DND-41 (cell line): Measurements from ENCODE around the gene PRSS33.

ENCODE experiments used
- ATAC-seq: fragments of 200-7000 bp; cut with Tn5 transposase; 3 replicates; pipeline ENCODE4 v1.9.1; 2021; ENCODE audit warnings: low read depth; ENCODE audit not compliant: insufficient read depth
- DNase-seq: peaks from one replicate; pipeline ENCODE4 v3.0.0-alpha.2; 2020
- H2AFZ ChIP-seq: 2 replicates; pipeline ENCODE4 v1.6.0; 2012; ENCODE audit warnings: low read depth, low read length
- H3K27ac ChIP-seq: 2 replicates; pipeline ENCODE4 v1.5.1; 2012; ENCODE audit warnings: low read length, inconsistent platforms
- H3K27me3 ChIP-seq: fragments of 200-600 bp; sonication (generic); 2 replicates; pipeline ENCODE4 v1.6.0; 2012; ENCODE audit warnings: low read length, mild to moderate bottlenecking, inconsistent platforms; ENCODE audit not compliant: insufficient read depth, poor library complexity
- H3K36me3 ChIP-seq: 2 replicates; pipeline ENCODE4 v1.5.1; 2012; ENCODE audit warnings: low read length, inconsistent platforms; ENCODE audit not compliant: insufficient read depth
- H3K4me1 ChIP-seq: 2 replicates; pipeline ENCODE4 v1.5.1; 2012; ENCODE audit warnings: mild to moderate bottlenecking, low read length; ENCODE audit not compliant: insufficient read depth
- H3K4me2 ChIP-seq: 2 replicates; pipeline ENCODE4 v1.6.0; 2012; ENCODE audit warnings: mild to moderate bottlenecking, moderate library complexity, low read length, inconsistent platforms; ENCODE audit not compliant: insufficient read depth
- H3K4me3 ChIP-seq, 2 experiments: fragments of 200-600 bp in 1 of 2; shearing (Covaris generic) in 1 of 2; 2 replicates each; pipeline ENCODE4 v1.5.1; 2012 to 2016; ENCODE audit warnings: inconsistent platforms in 2 of 2, low read length in 2 of 2, mild to moderate bottlenecking in 2 of 2, low read depth in 1 of 2, moderate library complexity in 1 of 2
- H3K79me2 ChIP-seq: 2 replicates; pipeline ENCODE4 v1.6.0; 2012; ENCODE audit warnings: low read length, inconsistent platforms; ENCODE audit not compliant: insufficient read depth
- H3K9ac ChIP-seq: 2 replicates; pipeline ENCODE4 v1.6.0; 2012; ENCODE audit warnings: low read depth, mild to moderate bottlenecking, inconsistent platforms, low read length, moderate library complexity
- H3K9me3 ChIP-seq: 2 replicates; pipeline ENCODE4 v1.5.1; 2012; ENCODE audit warnings: low read length, moderate library complexity, mild to moderate bottlenecking, inconsistent platforms; ENCODE audit not compliant: insufficient read depth, severe bottlenecking
- H4K20me1 ChIP-seq: 2 replicates; pipeline ENCODE4 v1.6.0; 2012; ENCODE audit warnings: low read length; ENCODE audit not compliant: insufficient read depth
- CTCF ChIP-seq: IDR thresholded peaks from 2 replicates; pipeline ENCODE4 v1.5.1; 2012; ENCODE audit warnings: borderline replicate concordance, low read length, moderate library complexity, mild to moderate bottlenecking; ENCODE audit not compliant: poor library complexity, severe bottlenecking; ENCODE audit errors: extremely low read depth
- EZH2 ChIP-seq: IDR thresholded peaks from 3 replicates; pipeline ENCODE4 v1.6.1; 2012; ENCODE audit warnings: borderline replicate concordance, low read depth, mild to moderate bottlenecking, moderate library complexity, low read length, inconsistent platforms; ENCODE audit not compliant: severe bottlenecking

Gene PRSS33

GRCh38 chr16:2822158-2822495 lies 34.8 kb upstream of the PRSS33 start:
- DNase-seq, result no peak
- Histone ChIP-seq H2AFZ (no peak overlapping the region), H3K9me3 (no peaks in the 10 kb centered on the region), H3K4me3 (no peak overlapping the region), H3K79me2 (no peaks in the 10 kb centered on the region), H4K20me1 (no peaks in the 10 kb centered on the region), H3K4me1 (no peaks in the 10 kb centered on the region), H3K4me2 (no peak overlapping the region), H3K9ac (no peak overlapping the region), H3K36me3 (no peaks in the 10 kb centered on the region), H3K27me3 (peaks cover 1% of the 10 kb centered on the region), H3K27ac (no peak overlapping the region)
- ATAC-seq, result no peak
- no peak for TF ChIP-seq EZH2
- no peak for TF ChIP-seq CTCF

- H3K27me3 ChIP-seq, result no peaks in the 10 kb centered on the region
- H3K9me3 ChIP-seq, result no peaks in the 10 kb centered on the region
- no peak overlapping the region for H3K9ac ChIP-seq
- no peak for ATAC-seq
- H3K4me1 ChIP-seq, result no peaks in the 10 kb centered on the region
- DNase-seq, result no peak
- TF ChIP-seq CTCF, result no peak
- TF ChIP-seq EZH2, result no peak
- no peak overlapping the region for H2AFZ ChIP-seq
- no peaks in the 10 kb centered on the region for H3K79me2 ChIP-seq
- H3K27ac ChIP-seq, result no peak overlapping the region
- no peak overlapping the region for H3K4me3 ChIP-seq
- no peak overlapping the region for H3K4me2 ChIP-seq
- no peaks in the 10 kb centered on the region for H3K36me3 ChIP-seq
- no peaks in the 10 kb centered on the region for H4K20me1 ChIP-seq
These were observed 34.3 kb upstream of the PRSS33 start for GRCh38 chr16:2821487-2822157.

GRCh38 chr16:2820836-2821486 lies 33.6 kb upstream of the PRSS33 start:
- ATAC-seq, result no peak
- Histone ChIP-seq H2AFZ (no peak overlapping the region), H3K9ac (no peak overlapping the region), H4K20me1 (no peaks in the 10 kb centered on the region), H3K4me1 (no peaks in the 10 kb centered on the region), H3K9me3 (no peaks in the 10 kb centered on the region), H3K79me2 (no peaks in the 10 kb centered on the region), H3K27me3 (no peaks in the 10 kb centered on the region), H3K4me2 (no peak overlapping the region), H3K36me3 (no peaks in the 10 kb centered on the region), H3K4me3 (no peak overlapping the region), H3K27ac (no peak overlapping the region)
- DNase-seq, result no peak
- no peak for TF ChIP-seq EZH2
- TF ChIP-seq CTCF, result no peak
